Measurements from ENCODE around the gene PRPF19. TPM values are rescaled to one million over a fixed set of nuclear protein-coding genes. Genes with fewer than 3 reads are reported as not detected.

Gene PRPF19
- total RNA-seq, result 44.9 TPM

DNA sequence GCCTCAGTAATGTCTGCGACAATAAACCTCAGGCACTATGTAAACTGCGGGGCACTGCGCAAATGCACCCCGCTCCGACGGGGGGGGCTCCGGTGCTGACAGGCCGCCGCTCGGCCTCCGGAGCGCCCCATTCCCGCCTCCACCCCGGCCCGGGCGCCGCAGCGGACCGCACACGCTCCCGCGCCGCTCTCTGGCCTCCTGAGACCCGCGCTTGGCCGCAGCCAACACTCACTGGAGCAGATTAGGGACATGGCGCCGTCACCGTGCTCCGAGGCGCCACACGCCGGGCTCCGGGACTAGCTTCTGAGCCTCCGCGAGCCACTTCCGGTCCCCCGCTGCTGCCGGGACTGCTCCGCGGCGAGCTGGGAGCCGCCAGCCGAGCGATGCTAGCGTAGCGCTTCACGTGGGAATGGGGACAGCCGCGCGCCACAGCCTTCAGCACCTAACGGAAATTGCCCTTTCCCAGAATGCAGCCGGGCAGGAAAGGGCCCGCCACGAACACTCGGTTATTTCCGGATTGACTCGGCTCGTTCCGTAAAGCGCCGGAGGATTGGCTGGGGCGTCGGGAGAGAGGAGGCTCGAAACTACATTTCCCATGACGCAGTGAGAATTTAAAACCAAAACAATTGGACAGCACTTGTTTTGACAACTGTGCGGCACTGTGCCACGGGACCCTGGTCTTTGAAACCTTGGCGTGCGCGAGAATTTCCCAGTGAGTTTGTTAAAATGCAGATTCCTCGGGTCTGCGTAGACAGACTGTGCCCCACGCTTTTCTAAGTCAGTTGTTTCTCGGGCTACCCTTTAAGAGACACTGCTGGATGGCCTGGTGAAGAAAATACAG, at the start of gene PRPF19:
Gene PRPF19 (minus strand): TSS at position 454 of the 841 bp plus-strand sequence. CDS start 203 bp downstream, at position 251.
- ATAC-seq (peak; percentile 95), DNase-seq (ENCODE audit: low spot score) (peak; percentile 98)

DNA sequence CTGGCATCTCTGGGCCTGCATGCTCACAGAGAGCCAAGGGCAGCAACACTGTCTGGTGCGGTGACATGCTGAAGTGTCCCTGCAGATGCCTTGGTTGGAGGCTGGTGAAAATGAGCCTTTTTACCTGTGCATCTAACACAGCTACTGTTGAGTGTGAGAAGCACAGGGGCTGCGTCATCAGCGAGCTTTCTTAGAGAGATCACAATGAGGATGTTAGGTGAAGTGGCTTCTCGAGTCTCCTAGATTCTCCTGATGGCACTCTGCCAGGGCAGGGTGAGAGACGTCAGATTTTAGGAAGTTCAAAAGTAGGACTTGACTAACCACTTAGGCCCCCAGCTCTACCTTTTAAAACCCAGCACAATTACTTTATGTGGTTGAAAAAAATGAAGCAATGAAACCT, 49.2 kb upstream of the PRPF19 start:
- no peak for DNase-seq (ENCODE audit: low spot score)

DNA sequence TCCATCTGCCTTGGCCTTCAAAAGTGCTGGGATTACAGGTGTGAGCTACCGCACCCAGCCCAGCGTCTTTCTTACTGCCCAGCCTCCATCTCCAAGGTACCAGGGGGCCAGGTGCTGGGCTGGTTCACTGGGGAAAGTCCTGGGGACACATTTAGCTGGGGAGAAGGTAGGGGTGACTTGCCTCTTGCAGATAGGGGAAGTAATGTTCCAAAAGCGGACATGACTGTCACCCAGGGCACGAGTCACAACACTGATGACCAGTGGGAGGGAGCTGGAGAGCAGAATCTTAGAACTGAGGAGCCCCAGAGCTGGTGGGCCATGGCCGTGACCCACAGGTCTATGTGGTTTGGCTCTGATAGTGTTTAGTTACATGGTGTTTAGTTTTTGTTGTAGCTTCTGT, 48.0 kb upstream of the PRPF19 start:
- no peak for ATAC-seq
- no peak for DNase-seq (ENCODE audit: low spot score)

More for the DNA sequence above, 49.2 kb upstream of the PRPF19 start:
- no peak for ATAC-seq

DNA sequence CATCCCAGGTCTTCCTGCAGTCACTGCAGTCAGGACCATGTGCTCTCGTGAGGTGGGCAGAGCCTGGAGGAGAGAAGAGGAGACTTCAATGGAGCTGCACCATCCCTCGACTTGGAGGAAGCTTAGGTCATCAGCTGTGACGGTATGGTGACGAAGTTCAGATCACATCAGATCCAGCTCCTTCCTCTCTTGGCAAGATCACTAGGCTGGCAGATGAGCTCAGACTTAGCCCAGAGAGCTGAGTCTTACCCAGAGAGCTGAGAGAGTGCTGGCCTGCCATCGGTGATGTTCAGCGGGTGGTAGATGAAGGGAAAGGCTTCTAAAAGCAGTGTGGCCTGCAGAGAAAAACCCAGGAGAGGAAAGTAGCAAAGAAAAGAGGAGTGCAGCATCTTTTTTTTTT, 47.4 kb upstream of the PRPF19 start:
- ATAC-seq (no peak), DNase-seq (ENCODE audit: low spot score) (no peak)

DNA sequence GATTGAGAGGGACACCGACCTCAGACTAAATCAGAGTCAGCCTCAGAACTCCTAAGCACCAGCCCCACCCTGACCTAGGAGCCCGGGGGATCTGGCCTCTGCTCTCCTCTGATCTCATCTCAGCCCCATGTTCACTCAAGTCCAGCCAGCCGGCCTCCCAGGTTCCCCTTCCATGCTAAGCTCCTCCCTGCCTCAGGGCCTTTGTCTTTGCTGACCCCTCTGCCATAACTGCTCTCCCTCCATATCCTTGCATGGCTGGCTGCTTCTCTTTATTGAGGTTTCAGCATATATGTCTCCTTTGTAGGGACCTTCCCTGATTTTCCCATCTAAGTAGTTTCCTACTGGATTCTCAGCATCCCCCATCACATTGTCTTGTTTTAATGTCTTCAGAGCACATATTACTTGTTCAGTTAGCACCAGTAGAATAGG, 46.4 kb upstream of the PRPF19 start:
- no peak for DNase-seq (ENCODE audit: low spot score)
- no peak for ATAC-seq

DNA sequence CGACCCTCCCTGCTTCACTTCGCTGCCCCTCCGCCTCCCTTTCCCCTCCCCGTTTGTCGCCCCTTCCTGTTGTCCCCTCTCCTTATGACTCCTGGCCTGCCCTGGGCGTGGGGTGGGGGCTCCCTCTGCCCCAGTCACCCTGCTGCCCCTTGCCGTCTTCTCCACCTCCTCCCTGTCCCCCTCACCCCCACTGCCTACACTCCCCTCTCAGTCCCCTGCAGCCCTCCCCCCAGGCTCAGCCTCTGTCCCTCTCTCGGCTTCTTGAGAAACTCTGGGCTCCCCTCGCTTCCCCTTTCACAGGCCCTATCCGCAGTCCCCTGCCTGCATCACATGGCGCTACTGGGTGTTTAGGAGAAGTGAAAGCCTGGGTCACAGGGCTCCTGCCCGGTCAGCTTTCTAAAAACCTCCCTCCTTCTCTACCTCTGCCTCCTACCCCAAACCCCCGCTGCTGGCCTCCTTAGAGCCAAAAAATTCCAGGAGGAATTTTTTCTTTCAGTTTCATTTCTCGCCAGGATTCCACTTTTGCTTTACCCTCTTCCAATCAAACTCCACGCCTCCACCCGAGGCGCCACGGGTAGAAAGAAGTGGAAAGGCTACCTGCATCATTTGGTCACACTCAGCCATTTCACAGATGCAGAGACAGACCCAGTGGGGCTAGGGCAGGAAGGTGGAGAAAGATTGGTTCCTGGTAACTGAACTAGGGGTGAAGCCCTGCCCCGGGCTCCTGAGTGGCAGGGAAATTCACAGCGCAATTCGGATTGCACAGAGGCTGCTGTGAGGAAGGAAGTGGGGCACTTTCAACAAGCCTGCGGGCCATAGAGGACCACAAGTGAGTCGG, 45.7 kb upstream of the PRPF19 start, which contains the start of gene SLC15A3:
Gene SLC15A3 (minus strand): TSS at position 273 of the 838 bp plus-strand sequence. CDS start 625 bp downstream, outside the sequence.
- peak; percentile 71 for ATAC-seq
- peak; percentile 65 for DNase-seq (ENCODE audit: low spot score)

DNA sequence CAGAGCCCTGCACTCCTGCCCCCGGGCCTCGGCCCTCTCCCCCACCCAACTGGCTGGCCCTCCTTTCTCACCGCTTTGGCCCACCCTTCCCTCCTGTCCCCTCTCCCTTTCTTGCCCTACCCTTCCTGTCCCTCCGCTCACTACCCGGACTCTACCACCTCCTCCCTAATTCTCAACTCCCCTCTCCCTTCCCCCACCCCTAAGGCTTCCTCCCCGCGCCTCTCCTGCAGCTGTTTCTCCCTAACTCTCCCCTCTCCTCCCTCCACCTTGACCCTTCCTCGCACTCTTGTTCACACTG, 45.2 kb upstream of the PRPF19 start:
- DNase-seq (ENCODE audit: low spot score), result no peak
- ATAC-seq, result peak; percentile 25

DNA sequence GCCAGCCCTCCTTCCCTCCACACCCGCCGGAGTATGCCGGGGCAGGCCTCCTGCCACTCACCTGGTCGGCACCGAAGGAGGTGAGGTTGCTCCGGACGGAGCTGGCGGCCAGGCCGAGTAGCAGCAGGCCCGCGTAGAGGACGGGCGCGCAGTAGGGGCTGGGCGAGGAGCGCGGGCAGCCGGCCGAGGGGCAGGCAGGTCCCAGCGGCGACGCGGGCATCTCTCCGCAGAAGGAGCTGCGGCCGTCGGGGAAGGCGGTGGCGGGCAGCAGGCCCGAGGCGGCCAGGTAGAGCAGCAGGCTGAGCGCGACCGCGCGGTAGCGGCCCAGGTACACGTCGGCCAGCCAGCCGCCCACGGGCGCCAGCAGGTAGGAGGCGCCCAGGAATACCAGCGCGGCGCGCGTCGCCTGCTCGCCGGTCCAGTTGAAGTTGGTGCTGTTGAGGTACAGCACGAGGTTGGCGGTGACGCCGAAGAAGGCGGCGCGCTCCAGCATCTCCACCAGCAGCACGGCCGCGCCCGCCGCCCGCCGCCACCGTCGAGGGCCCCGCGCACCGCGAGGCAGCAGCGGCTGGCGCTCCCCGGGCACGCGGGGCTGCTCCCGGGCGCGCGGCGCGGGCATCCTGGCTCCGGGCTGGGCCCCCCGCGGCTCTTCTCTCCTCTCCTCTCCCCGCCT, 44.7 kb upstream of the PRPF19 start:
- DNase-seq (ENCODE audit: low spot score) (no peak), ATAC-seq (peak; percentile 62)

DNA sequence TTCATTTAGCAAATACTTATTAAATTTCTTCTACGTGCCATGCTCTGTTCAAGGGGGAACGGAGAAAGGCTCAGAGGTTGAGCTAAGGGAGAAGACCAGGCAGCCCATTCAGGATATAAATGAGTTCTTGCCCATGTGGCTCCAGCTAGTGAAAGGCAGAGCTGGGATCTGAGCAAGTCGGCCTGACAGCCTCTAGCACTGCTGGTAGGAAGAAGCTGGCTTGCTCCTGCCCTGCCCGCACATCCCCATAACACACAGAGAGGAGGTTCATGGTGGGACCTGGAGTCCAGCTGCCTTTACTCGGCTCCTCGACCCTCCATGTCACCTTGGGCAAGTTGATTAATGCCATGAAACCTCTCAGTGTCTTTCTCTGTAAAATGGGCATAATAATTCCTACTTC, 43.6 kb upstream of the PRPF19 start:
- ATAC-seq, result no peak
- no peak for DNase-seq (ENCODE audit: low spot score)

DNA sequence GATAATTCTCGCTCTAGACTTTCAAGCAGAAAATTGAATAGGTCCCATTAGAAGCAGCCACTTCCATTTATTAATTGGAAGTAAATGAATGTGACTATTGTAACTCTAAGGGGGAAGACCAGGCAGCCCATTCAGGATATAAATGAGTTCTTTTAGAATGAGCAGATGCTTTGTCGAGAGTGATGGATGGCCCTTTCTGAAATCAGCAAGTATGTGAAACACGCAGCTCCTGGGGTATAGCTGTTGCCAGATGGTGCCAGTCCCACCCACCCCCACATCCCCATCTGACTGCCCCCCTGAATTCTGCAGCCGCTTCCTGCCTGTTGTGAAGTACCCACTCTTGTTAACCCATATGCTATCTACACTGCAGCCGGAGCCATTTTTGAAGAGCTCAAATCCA, 41.9 kb upstream of the PRPF19 start:
- DNase-seq (ENCODE audit: low spot score) (no peak), ATAC-seq (no peak)

DNA sequence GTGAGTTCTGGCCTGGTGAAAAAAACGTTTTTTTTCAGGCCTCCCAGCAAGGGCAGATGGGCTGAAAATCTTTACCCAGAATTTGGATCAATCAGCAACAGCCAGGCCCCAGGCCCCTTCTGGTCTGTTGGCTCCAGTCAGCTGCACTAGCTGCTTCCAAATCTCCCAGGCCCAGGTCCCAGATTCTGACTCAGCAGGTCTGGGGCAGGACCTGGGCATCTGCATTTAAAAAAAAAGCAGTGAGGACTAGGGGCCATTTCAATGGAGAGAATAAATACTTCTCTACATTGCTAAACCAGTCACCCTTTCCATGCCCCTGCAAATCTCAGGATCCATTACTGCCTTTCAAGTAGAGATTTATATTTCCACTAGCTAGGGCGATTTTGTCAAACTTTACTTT, 41.3 kb upstream of the PRPF19 start:
- ATAC-seq (no peak), DNase-seq (ENCODE audit: low spot score) (no peak)

DNA sequence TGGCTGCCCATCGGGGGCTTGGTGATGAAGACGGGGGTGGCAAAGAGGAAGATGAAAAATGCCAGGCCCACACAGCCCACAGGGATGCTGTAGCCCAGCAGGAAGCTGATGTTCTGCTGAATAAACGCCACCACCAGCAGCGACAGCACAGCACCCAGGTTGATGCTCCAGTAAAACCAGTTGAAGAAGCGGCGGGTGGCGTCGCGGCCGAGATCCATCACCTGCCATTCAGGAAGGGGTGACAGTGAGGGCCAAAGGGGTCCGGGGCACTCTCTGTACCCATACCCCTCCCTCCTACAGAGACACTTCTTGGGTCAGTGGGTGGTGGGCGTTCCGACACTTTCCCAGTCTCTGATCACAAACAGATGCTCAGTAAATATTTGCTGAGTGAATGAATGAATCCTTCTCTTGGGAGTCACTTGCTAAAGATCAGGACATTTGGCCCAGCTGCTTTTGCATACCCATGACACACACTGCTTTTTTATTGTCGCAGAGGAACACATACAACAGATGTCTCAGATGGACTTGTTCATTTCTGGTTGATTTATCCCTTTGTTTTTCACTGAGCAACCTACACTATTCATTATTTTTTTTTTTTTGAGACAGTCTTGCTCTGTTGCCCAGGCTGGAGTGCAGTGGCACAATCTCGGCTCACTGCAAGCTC, 40.3 kb upstream of the PRPF19 start:
- DNase-seq (ENCODE audit: low spot score) (no peak), ATAC-seq (no peak)

DNA sequence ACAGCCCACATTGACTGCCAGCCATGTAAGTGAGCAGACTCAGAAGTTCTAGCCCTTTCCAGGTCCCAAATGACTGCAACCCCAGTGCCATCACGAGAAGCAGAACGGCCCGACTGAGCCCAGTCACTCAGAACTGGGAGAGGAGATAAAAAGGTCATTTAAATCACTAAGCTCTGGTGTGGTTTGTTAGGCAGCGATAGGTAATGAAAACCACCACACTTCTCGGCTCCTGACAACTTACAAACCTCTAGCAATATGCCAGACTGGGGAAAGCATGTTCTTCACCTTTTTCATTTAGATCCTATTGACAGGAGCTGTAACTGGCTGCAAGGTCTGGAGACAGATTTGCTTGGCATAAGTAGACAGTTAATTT, 38.9 kb upstream of the PRPF19 start:
- ATAC-seq (no peak), DNase-seq (ENCODE audit: low spot score) (no peak)

DNA sequence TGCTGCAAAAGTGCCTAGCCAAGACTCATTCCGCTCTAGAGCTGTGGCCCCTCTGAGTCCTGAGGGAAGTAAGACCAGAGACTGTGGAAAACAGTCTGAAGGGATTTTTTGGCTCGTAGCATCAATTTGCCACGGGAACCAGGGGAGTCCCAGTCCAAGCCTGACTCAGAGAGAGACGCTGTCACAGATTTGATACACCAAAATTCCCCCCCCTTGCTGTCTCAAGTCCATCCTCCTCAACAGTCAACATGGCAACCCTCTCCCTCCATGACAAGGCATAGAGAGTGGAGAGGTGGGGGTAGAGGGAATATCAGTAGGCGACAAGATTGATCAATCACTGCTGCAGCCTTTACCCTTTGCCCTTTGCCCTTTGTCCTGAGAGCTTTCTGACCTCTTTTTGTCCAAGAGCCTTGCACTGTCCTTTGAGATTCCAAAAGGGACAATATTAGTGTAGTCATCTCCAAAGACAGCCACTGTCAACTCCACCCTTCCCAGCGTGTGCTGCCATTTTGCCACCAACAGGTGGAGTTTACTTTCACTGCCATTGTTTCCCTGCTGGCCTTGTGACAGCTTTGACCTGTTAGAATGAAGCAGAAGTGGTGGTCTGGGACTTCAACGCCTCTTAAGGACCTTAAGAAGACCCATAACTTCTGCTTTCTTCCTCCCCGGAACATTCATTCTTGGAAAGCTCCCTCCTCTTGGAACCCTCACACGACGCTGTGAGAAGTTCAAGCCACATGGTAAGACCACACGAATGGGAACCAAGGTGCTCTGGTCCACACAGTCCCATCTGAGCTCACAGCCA, 38.3 kb upstream of the PRPF19 start:
- DNase-seq (ENCODE audit: low spot score) (no peak), ATAC-seq (no peak)

DNA sequence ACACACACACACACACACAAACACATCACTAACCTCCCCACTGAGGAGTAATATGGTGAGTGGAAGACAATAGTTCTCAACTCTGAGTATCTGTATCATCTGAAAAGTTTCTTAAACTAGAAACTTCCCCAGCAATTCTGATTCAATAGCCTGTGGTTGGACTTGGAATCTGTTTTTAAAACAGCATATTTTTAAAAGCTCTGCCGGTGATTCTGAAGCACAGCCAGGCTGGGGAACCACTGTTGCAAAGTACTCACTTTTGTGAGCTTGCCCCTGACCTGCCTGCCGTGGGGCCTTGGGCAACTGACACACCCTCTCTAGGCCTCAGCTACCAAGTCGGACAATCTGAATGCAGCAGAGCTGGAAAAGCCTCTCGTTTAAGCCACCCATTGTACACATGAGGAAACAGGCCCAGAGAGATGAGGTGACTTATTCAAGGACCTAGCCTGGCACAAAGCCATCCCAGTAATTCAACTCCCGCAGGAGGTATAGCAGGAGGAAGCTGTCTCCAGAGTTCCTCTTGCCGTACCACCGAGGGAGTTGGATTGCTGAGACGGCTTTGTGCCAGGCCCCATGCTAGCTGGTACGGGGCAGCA, 36.7 kb upstream of the PRPF19 start:
- no peak for DNase-seq (ENCODE audit: low spot score)
- ATAC-seq, result no peak

DNA sequence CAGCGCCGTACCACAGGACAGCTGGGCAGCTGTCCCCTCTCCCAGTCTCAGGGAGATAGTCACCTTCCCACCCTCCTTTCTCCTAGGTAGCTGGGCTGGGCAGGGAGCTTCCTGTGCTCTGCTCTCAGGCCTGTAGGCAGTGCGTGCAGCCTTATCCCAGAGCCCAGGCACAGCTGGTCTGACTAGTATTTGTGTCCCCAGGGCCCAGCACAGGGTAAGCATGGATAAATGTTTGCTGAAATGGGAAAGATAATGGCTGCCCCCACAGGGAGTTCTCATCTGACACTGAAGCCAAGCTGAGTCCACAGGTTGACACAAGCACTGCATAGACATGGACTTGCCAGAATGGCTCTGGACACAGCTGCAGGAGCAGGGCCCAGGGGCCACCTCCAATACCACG, 35.8 kb upstream of the PRPF19 start:
- no peak for ATAC-seq
- no peak for DNase-seq (ENCODE audit: low spot score)

DNA sequence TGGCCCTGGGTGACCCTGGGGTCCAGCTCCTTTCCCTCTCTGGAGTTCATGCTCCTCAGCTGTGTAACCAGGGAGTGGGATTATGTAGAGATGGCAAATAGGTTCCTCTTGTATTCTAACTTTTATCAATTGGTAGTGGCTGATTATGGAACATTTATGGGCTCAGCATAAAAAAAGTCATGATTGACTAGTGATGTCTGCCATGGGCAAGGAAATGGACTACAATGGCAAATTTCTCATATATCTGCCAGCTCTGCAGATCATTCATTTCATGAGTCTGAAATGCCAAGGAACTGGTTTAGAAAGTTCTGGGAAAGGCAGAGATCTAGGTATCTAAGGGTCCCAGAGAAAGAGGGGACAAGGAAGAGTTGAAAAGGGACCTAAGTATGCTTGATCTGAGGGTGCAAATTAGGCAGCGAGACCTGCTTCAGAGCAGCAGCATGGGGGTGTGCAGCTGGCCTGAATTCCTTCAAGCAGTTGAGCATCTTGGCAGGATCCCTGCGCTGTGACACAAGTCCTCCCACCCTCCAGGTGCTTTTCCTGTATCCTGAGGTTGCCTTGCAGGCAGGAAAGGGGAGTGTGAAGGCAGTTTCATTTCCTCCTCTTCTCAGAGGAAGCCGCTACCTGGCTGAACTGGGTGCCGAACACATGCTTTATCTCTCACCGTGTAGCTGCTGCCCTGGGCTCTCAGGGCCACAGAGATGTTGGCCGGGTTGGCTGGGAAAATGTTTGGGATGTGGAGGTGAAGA, 35.2 kb upstream of the PRPF19 start:
- ATAC-seq (no peak), DNase-seq (ENCODE audit: low spot score) (no peak)

DNA sequence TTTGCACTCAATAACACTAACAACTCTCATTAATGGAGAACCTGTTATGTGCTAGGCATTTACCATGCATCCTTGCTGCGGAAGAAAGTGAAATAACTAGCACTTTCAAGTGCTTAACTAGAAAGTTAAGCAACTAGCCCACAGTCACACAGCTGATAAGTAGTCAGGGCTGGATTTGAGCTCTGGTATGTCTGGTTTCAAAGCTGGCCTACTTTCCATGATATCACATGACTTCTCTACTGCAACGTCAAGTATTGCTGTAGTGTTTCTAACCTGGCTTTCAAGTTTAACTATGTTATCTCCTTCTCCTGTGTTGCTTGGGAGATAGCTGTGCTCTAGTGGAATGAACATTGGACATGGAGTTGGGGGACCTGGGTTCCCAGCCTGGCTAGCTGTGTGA, 33.5 kb upstream of the PRPF19 start:
- DNase-seq (ENCODE audit: low spot score) (no peak), ATAC-seq (no peak)

DNA sequence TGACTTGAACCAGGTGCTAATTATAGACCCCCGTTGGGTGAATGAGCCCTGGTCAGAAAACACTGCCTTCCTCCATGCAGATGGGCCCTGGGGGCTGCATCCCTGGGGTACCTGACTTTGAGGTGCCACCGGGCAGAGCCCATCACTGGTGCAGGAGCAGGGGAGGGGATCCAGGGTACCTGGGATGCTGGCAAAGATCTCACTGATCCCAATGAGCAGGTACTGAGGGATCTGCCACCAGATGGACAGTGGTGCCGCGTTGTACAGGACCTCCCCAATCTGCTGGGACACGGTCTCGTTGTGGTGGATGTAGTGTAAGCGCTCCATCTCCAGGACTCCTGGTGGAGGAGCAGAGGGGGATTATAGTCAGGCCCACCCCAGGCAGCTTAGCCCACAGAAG, 32.9 kb upstream of the PRPF19 start:
- DNase-seq (ENCODE audit: low spot score) (no peak), ATAC-seq (no peak)

Measured in left lobe of liver (tissue), 2 donors.